Osteocyte (in vitro differentiated cells): ENCODE measurements around the gene PPP1R36. TPM values are rescaled to one million over a fixed set of nuclear protein-coding genes. Genes with fewer than 3 reads are reported as not detected.

Experiments
- DNase-seq: peaks from one replicate; pipeline ENCODE4 v3.0.0; 2021; ENCODE audit warnings: mixed read lengths; ENCODE audit not compliant: unreplicated experiment; ENCODE audit errors: extremely low spot score
- H3K27ac Mint-ChIP-seq: one replicate; pipeline ENCODE4 v1.8.0; 2021; ENCODE audit warnings: mild to moderate bottlenecking, mixed read lengths; ENCODE audit not compliant: unreplicated experiment
- H3K27me3 Mint-ChIP-seq: one replicate; pipeline ENCODE4 v1.8.0; 2021; ENCODE audit warnings: mixed read lengths; ENCODE audit not compliant: unreplicated experiment
- H3K36me3 Mint-ChIP-seq: one replicate; pipeline ENCODE4 v1.8.0; 2021; ENCODE audit warnings: mixed read lengths; ENCODE audit not compliant: unreplicated experiment
- H3K4me1 Mint-ChIP-seq: one replicate; pipeline ENCODE4 v1.8.0; 2021; ENCODE audit warnings: mixed read lengths; ENCODE audit not compliant: unreplicated experiment
- H3K4me3 Mint-ChIP-seq: one replicate; pipeline ENCODE4 v1.8.0; 2021; ENCODE audit warnings: mild to moderate bottlenecking, moderate library complexity, mixed read lengths; ENCODE audit not compliant: unreplicated experiment
- H3K9me3 Mint-ChIP-seq: one replicate; pipeline ENCODE4 v1.8.0; 2021; ENCODE audit warnings: mixed read lengths; ENCODE audit not compliant: unreplicated experiment
- total RNA-seq: library from RNA; stranded (reverse); gene quantifications from 2 replicates; pipeline ENCODE4 v1.2.1, GENCODE V29; 2021
- TF ChIP-seq, protein P1 (sequence below): fragments of 200-600 bp; sonication (generic); IDR thresholded peaks from 2 replicates; pipeline ENCODE4 v1.5.0; 2021; ENCODE audit warnings: antibody characterized with exemption, mild to moderate bottlenecking, moderate library complexity

PPP1R36 gene
- total RNA-seq, 1 donor from 2014 or later: 1.3 TPM

DNA sequence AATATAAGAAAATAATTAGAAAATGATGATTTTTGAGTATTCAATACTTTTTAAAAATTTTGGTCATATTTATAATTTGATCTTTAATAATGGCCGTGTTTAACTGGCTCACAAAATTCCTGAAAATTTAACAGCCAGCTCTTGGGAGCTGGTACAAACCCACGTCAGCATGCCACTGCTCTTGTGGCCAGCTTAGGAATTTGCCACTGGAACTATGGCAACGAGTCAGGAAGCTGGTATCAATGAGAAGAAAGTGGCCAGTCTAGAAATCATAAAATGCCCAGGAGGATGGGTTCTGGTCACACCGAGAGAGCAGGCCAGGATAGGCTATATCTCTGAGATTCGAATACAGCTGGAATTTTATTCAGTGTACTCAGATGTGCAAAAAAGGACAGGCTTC lies 82.3 kb downstream of the PPP1R36 start:
- Mint-ChIP-seq H3K4me1 (peaks cover 36% of the 10 kb centered on the region), H3K27me3 (no peaks in the 10 kb centered on the region), H3K4me3 (no peak overlapping the region), H3K27ac (no peak overlapping the region), H3K9me3 (no peaks in the 10 kb centered on the region), H3K36me3 (no peaks in the 10 kb centered on the region)
- no peak for DNase-seq
- TF ChIP-seq, protein P1, sequence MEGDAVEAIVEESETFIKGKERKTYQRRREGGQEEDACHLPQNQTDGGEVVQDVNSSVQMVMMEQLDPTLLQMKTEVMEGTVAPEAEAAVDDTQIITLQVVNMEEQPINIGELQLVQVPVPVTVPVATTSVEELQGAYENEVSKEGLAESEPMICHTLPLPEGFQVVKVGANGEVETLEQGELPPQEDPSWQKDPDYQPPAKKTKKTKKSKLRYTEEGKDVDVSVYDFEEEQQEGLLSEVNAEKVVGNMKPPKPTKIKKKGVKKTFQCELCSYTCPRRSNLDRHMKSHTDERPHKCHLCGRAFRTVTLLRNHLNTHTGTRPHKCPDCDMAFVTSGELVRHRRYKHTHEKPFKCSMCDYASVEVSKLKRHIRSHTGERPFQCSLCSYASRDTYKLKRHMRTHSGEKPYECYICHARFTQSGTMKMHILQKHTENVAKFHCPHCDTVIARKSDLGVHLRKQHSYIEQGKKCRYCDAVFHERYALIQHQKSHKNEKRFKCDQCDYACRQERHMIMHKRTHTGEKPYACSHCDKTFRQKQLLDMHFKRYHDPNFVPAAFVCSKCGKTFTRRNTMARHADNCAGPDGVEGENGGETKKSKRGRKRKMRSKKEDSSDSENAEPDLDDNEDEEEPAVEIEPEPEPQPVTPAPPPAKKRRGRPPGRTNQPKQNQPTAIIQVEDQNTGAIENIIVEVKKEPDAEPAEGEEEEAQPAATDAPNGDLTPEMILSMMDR: no peak

DNA sequence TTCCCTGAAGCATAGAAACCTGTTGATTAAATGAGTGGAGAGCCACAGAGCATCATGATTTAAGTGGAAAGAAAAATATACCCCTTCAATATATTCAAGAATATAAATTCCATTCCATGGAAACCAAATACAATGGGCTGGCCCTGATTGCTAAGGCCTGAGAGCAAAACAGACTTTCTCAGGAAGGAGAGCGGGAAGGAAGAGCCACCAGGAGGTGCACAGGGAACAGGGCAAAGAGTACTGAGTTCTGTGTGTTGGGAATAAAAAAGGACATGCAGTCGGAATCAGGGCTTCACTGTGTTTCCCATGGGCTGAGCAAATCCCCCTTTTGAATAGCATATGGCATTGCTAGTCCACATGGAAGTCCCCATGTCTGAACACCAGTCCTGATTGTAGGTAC lies 84.8 kb downstream of the PPP1R36 start:
- TF ChIP-seq, protein P1: peak; percentile 19
- Mint-ChIP-seq H3K4me3 (no peak overlapping the region), H3K27me3 (no peaks in the 10 kb centered on the region), H3K9me3 (no peaks in the 10 kb centered on the region), H3K27ac (peak overlapping the region; percentile 35), H3K4me1 (peaks cover 38% of the 10 kb centered on the region), H3K36me3 (no peaks in the 10 kb centered on the region)
- no peak for DNase-seq

DNA sequence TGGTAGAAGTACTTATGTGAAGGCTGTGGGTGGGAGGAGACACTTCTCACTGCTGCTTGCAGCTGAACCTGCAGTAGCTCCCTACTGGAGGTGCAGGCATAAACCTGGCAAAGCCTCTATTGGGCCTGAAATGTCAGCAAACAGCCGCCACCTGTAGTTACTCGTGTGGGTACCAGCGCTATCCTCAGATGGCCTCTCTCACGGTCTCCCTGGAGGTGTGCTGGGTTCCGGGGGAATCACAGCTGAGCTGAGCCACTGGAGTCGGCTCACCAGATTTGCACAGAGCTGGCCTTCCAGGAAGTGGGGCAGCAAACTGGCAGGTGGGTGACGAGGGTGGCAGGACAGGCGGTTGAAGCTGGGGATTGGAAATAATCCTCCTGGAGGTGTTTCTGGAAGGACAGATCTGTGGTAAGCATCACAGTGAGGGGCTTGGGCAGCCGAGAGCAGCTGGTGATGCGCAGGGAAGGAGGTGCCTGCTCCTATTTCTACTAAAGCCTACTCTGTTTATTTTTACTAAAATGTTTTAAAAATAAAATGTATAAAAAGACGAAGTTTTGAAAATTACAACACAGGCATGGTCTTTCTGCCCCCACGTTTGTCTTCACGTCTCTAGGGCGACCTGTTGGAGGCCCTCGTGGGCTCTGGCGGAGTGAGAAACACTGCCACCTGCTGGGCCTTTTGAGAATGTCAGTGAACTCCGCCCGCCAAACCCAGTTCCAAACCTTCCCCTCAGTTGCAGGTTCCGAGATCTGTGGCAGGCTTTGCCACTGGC lies 86.6 kb downstream of the PPP1R36 start:
- Mint-ChIP-seq H3K27ac (peak overlapping the region; percentile 3), H3K4me1 (peaks cover 35% of the 10 kb centered on the region), H3K36me3 (no peaks in the 10 kb centered on the region), H3K27me3 (no peaks in the 10 kb centered on the region), H3K9me3 (no peaks in the 10 kb centered on the region), H3K4me3 (no peak overlapping the region)
- DNase-seq: peak; percentile 88
- TF ChIP-seq, protein P1: peak; percentile 94

DNA sequence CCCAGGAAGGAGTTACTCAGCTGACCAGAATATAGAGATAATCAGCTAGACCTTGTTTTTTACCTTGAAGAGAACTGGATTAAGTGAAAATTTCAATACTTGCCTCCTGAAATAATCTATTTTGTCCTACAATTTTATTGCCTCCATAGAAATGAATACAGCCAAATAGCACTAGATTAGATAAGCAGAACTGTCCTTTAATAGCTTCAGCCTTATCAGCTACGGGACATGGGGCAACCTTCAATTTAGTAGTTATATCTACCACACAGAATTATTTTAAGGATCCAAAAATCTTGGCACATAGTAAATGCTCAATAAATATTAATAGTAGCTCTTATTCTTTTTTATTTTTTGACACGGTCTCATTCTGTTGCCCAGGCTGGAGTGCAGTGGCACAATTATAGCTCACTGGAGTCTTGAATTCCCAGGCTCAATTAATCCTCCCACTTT lies 87.2 kb downstream of the PPP1R36 start:
- H3K9me3 Mint-ChIP-seq: no peaks in the 10 kb centered on the region
- no peak overlapping the region for H3K4me3 Mint-ChIP-seq
- no peaks in the 10 kb centered on the region for H3K36me3 Mint-ChIP-seq
- TF ChIP-seq, protein P1: no peak
- peaks cover 35% of the 10 kb centered on the region for H3K4me1 Mint-ChIP-seq
- H3K27me3 Mint-ChIP-seq: no peaks in the 10 kb centered on the region
- H3K27ac Mint-ChIP-seq: peak overlapping the region; percentile 3
- DNase-seq: no peak

DNA sequence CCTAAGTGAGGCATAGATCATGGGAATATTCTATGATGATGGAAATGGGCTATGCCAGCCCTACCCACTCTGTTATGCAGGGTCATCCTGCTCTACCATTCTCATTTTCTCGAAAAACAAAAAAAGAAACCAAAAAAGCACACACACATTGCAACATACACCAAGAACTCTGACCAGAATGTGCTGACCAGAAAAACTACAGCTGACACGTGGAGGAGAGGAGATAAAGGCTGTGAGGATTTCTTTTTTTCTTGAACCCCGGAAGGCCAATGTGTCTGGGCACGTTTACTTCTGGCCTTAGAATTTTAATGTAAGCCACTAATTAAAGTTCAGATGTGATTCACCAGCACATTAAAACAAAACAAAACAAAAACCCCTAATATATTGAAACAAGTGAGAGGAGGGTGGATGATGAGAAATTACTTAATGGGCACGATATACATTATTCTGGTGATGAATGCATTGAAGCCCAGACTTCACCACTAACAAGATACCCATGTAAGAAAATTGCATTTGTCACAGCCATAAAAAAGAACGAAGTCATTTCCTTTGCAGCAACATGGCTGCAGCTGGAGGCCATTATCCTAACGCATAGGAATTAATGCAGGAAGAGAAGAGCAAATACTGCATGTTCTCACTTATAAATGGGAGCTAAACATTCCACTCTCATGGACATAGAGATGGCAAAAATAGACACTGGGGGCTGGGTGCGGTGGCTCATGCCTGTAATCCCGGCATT lies 88.1 kb downstream of the PPP1R36 start:
- Mint-ChIP-seq H3K27ac (peak overlapping the region; percentile 63), H3K36me3 (no peaks in the 10 kb centered on the region), H3K4me1 (peaks cover 32% of the 10 kb centered on the region), H3K4me3 (no peak overlapping the region), H3K9me3 (peaks cover 1% of the 10 kb centered on the region), H3K27me3 (no peaks in the 10 kb centered on the region)
- TF ChIP-seq, protein P1: no peak
- no peak for DNase-seq
